ENCODE data around the gene PTPN2. TPM values are rescaled to one million over a fixed set of nuclear protein-coding genes. Genes with fewer than 3 reads are reported as not detected.

The PTPN2 gene
- total RNA-seq, 4 donors from 2014 or later: 33.7 to 60.5 (median 38.0) TPM

GRCh38 chr18:12767580-12768155 lies 116.4 kb downstream of the PTPN2 start:
- no peak for TF ChIP-seq CTCF (IDR thresholded peaks at IDR 0.05; ENCODE audit: low read depth)

DNA sequence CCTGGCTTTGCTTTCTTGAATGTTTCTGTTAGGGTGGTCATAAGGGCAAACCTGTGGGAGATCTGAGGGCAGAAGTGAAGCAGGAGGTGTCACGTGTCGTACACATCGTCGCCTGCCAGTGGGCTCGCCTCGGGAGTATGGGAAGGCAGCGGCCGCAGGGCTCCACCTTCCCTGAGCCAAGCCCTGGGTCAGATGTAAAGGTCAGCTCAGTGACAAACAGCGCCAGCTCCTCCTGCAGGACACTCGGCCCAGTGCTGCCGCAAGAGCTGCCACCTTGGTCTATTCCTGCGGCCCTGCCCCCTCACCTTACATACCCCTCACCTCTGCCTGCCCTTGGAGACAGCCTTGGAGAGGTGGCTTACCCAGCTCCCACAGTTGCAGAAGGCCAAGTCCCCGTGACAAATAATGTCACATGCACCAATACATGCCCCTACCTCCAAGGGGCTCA lies 117.0 kb downstream of the PTPN2 start:
- no peak for TF ChIP-seq CTCF (IDR thresholded peaks at IDR 0.05; ENCODE audit: low read depth)

DNA sequence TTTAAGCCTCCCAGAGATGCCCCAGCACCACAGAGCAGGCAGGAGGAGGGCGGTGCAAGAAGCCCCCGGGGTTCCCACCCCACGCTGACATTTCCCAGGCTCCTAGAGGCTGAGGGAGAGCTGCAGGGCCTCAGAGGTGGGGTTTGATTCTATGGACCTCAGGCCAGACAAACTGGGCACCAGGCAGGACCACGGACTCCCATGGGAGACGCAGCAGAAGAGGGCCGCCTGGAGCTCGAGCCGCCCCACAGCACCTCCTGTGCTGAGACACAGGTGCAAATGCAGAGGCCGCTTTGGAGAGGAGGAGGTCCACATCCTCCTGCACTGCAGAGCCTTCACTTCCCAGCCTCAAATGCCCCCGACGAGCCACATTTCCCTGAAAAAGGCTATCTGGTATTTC lies 118.5 kb downstream of the PTPN2 start:
- no peak for TF ChIP-seq CTCF (IDR thresholded peaks at IDR 0.05; ENCODE audit: low read depth)

GRCh38 chr18:12765126-12765525 lies 118.9 kb downstream of the PTPN2 start:
- TF ChIP-seq CTCF (IDR thresholded peaks at IDR 0.05; ENCODE audit: low read depth): no peak

GRCh38 chr18:12754511-12754910 lies 129.5 kb downstream of the PTPN2 start:
- no peak for TF ChIP-seq CTCF (IDR thresholded peaks at IDR 0.05; ENCODE audit: low read depth)

DNA sequence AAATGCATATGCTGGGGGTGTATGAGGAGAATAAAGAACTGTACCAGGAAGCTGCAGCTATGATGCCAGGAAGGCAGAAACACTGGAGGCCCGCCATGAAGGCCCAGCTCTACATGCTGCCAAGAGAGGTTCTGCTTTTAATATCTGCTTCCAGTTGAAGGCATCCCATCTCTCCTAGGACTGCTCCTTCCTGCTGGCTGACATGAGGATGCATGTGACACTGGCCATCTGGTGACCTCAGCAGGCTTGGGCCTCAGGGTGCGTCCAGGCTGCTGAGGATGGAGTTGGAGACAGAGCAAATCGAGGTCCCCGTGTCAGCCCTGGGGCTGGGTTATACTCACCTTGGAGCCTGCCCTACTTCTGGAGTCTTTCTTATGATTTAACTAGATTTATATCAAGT lies 132.1 kb downstream of the PTPN2 start:
- no peak for TF ChIP-seq CTCF (IDR thresholded peaks at IDR 0.05; ENCODE audit: low read depth)

GRCh38 chr18:12751503-12751884 lies 132.5 kb downstream of the PTPN2 start:
- TF ChIP-seq CTCF (IDR thresholded peaks at IDR 0.05; ENCODE audit: low read depth): no peak

All from subcutaneous adipose tissue (tissue), 4 donors.